Spinal cord (tissue), 10 donors: ENCODE results near the gene BCR. TPM values are rescaled to one million over a fixed set of nuclear protein-coding genes. Genes with fewer than 3 reads are reported as not detected.
A peak's percentile ranks its signal among the peaks of the same experiment; 100 is the strongest.

Experiments used
- DNase-seq, 6 donors: peaks; one replicate each; pipeline versions ENCODE4 v3.0.0 to v3.0.0-alpha.2; 2013 to 2015; ENCODE audit warnings: low spot score in 6 of 6, low read depth in 4 of 6
- H3K27ac ChIP-seq: one replicate; pipeline ENCODE4 v1.5.1; 2013; ENCODE audit warnings: low read depth, low read length, control low read depth
- H3K27me3 ChIP-seq: one replicate; pipeline ENCODE4 v1.6.1; 2013; ENCODE audit warnings: low read length; ENCODE audit not compliant: control insufficient read depth, insufficient read depth
- H3K36me3 ChIP-seq: one replicate; pipeline ENCODE4 v1.6.1; 2013; ENCODE audit warnings: low read length; ENCODE audit not compliant: control insufficient read depth, insufficient read depth
- H3K4me1 ChIP-seq: one replicate; pipeline ENCODE4 v1.6.1; 2013; ENCODE audit warnings: low read length; ENCODE audit not compliant: control insufficient read depth, insufficient read depth
- H3K4me3 ChIP-seq: one replicate; pipeline ENCODE4 v1.5.1; 2013; ENCODE audit warnings: low read depth, low read length, control low read depth
- H3K9me3 ChIP-seq: one replicate; pipeline ENCODE4 v1.6.1; 2013; ENCODE audit warnings: low read length; ENCODE audit not compliant: control insufficient read depth, insufficient read depth
- WGBS: methylation state at CpG from one replicate; pipeline ENCODE4 v1.1.5; 2013; ENCODE audit warnings: missing lambda C conversion rate; ENCODE audit not compliant: insufficient coverage; 5-methylcytosine and 5-hydroxymethylcytosine counted together
- polyA plus RNA-seq, 2 donors: library from polyadenylated mRNA; unstranded; fragments of 120-200 nt; gene quantifications; one replicate each; pipeline ENCODE4 v1.2.1, GENCODE V29; 2013; ENCODE audit not compliant: insufficient read length in 2 of 2
- total RNA-seq, 2 donors: library from RNA; depleted of rRNA in 1 of 2; stranded (reverse); fragments of 120-200 nt in 1 of 2; fragments of >200 nt in 1 of 2; gene quantifications; one replicate each; pipeline versions ENCODE4 v1.2.3 to v1.2.4, GENCODE V29; 2013 to 2014
- donor health status: healthy.

Gene BCR
- total and polyA plus RNA-seq, 4 donors, result 30.4 to 88.1 (median 69.6) TPM

- Histone ChIP-seq H3K27me3 (no peaks in the 10 kb centered on the region), H3K9me3 (no peaks in the 10 kb centered on the region), H3K36me3 (peaks cover 38% of the 10 kb centered on the region), H3K4me1 (peaks cover 12% of the 10 kb centered on the region), H3K4me3 (no peak overlapping the region), H3K27ac (no peak overlapping the region)
- DNase-seq, result no peak
- WGBS, result 93% methylated on average over 6 of the region's 8 CpGs
Observed at GRCh38 chr22:23251445-23252093, 71.3 kb downstream of the BCR start.

GRCh38 chr22:23253475-23254055 is 73.3 kb downstream of the BCR start:
- no peak for DNase-seq
- no peak overlapping the region for H3K27ac ChIP-seq
- 85% methylated on average over 10 of the region's 19 CpGs for WGBS

GRCh38 chr22:23255506-23256170 is 75.3 kb downstream of the BCR start:
- Histone ChIP-seq H3K27me3 (no peaks in the 10 kb centered on the region), H3K36me3 (peaks cover 70% of the 10 kb centered on the region), H3K27ac (no peak overlapping the region), H3K9me3 (no peaks in the 10 kb centered on the region), H3K4me1 (peaks cover 5% of the 10 kb centered on the region), H3K4me3 (no peak overlapping the region)
- 90% methylated on average over 6 of the region's 8 CpGs for WGBS
- no peak for DNase-seq

More at GRCh38 chr22:23253475-23254055, 73.3 kb downstream of the BCR start:
- Histone ChIP-seq H3K4me1 (peaks cover 8% of the 10 kb centered on the region), H3K27me3 (no peaks in the 10 kb centered on the region), H3K9me3 (no peaks in the 10 kb centered on the region), H3K36me3 (peaks cover 54% of the 10 kb centered on the region), H3K4me3 (no peak overlapping the region)

- Histone ChIP-seq H3K4me3 (no peak overlapping the region), H3K9me3 (no peaks in the 10 kb centered on the region), H3K27me3 (no peaks in the 10 kb centered on the region), H3K36me3 (peaks cover 77% of the 10 kb centered on the region), H3K4me1 (peaks cover 5% of the 10 kb centered on the region), H3K27ac (no peak overlapping the region)
- no peak for DNase-seq
- WGBS, result 80% methylated on average over 6 of the region's 10 CpGs
Observed at GRCh38 chr22:23256171-23256932, 76.0 kb downstream of the BCR start.

GRCh38 chr22:23256986-23257888 is 76.9 kb downstream of the BCR start:
- peak in 1 of 6 donors; percentile 32 for DNase-seq
- H3K27me3 ChIP-seq, result no peaks in the 10 kb centered on the region
- no peak overlapping the region for H3K27ac ChIP-seq
- no peaks in the 10 kb centered on the region for H3K9me3 ChIP-seq
- peaks cover 82% of the 10 kb centered on the region for H3K36me3 ChIP-seq
- 65% methylated on average over 17 of the region's 19 CpGs for WGBS
- no peak overlapping the region for H3K4me3 ChIP-seq
- peaks cover 5% of the 10 kb centered on the region for H3K4me1 ChIP-seq

- Histone ChIP-seq H3K36me3 (peaks cover 91% of the 10 kb centered on the region), H3K4me1 (peaks cover 5% of the 10 kb centered on the region), H3K9me3 (no peaks in the 10 kb centered on the region), H3K27me3 (no peaks in the 10 kb centered on the region), H3K27ac (no peak overlapping the region), H3K4me3 (no peak overlapping the region)
- DNase-seq, result no peak
- 94% methylated on average over 12 of the region's 15 CpGs for whole genome bisulfite sequencing
Observed at GRCh38 chr22:23257889-23258825, 77.8 kb downstream of the BCR start.

- no peak overlapping the region for H3K27ac ChIP-seq
- H3K36me3 ChIP-seq, result peaks cover 93% of the 10 kb centered on the region
- WGBS, result 87% methylated on average over 10 of the region's 11 CpGs
- no peaks in the 10 kb centered on the region for H3K27me3 ChIP-seq
- no peaks in the 10 kb centered on the region for H3K9me3 ChIP-seq
- peaks cover 5% of the 10 kb centered on the region for H3K4me1 ChIP-seq
- DNase-seq, result no peak
- no peak overlapping the region for H3K4me3 ChIP-seq
Observed at GRCh38 chr22:23258826-23259170, 78.5 kb downstream of the BCR start.

GRCh38 chr22:23259916-23260644 is 79.8 kb downstream of the BCR start:
- H3K4me1 ChIP-seq, result peaks cover 5% of the 10 kb centered on the region
- no peak overlapping the region for H3K27ac ChIP-seq
- H3K9me3 ChIP-seq, result no peaks in the 10 kb centered on the region
- H3K27me3 ChIP-seq, result no peaks in the 10 kb centered on the region
- DNase-seq, result no peak
- H3K4me3 ChIP-seq, result no peak overlapping the region
- 90% methylated on average over 12 of the region's 13 CpGs for WGBS
- peaks cover 92% of the 10 kb centered on the region for H3K36me3 ChIP-seq
